Measurements from ENCODE around the gene SPINK2. TPM values are rescaled to one million over a fixed set of nuclear protein-coding genes. Genes with fewer than 3 reads are reported as not detected.

SPINK2 gene
- total and polyA plus RNA-seq, 2 of the 4 experiments (the other 2 are of a cell fraction), result not detected

GRCh38 chr4:56803471-56803870, 18.0 kb downstream of the SPINK2 start:
- no CpG with 5 or more reads among the region's 2 CpGs for WGBS, 2 experiments (ENCODE audit: extremely low coverage in 2 of 2, insufficient read length in 1 of 2)
- Histone ChIP-seq H3K4me2 (ENCODE audit: low read depth, low read length) (no peak overlapping the region), H3K79me1 (ENCODE audit: low read depth in 1 of 2, low read length in 2 of 2) (no peaks in the 10 kb centered on the region), H3K23ac (ENCODE audit: low read depth, low read length) (no peak overlapping the region), H4K5ac (ENCODE audit: low read depth, low read length) (no peak overlapping the region), H4K91ac (ENCODE audit: insufficient read depth, low read depth, low read length) (no peak overlapping the region), H2AFZ (replicated peaks; ENCODE audit: low read length, poor library complexity) (no peak overlapping the region), H3K27me3 (ENCODE audit: control insufficient read depth, insufficient read depth, low read length) (no peaks in the 10 kb centered on the region), H3K18ac (ENCODE audit: low read depth, low read length) (no peak overlapping the region), H2BK15ac (ENCODE audit: low read depth, low read length) (no peak overlapping the region), H2BK5ac (ENCODE audit: low read depth, low read length, poor library complexity, severe bottlenecking) (no peak overlapping the region), H2AK9ac (replicated peaks; ENCODE audit: low read depth, low read length, poor library complexity) (no peak overlapping the region), H3K4ac (ENCODE audit: low read depth, low read length) (no peak overlapping the region), H3K56ac (ENCODE audit: extremely low read depth, insufficient read depth, low read length) (no peak overlapping the region), H3K4me1 (ENCODE audit: control insufficient read depth, insufficient read depth, low read length) (no peaks in the 10 kb centered on the region), H2BK120ac (ENCODE audit: low read depth, low read length) (no peak overlapping the region), H3K9me3 (ENCODE audit: control insufficient read depth, insufficient read depth, low read length) (no peaks in the 10 kb centered on the region), H2AK5ac (ENCODE audit: low read depth, low read length) (no peak overlapping the region), H4K8ac (ENCODE audit: low read depth in 2 of 2, low read length in 2 of 2) (no peak overlapping the region), H3K9me1 (ENCODE audit: insufficient read depth, low read length) (no peaks in the 10 kb centered on the region), H3K36me3 (ENCODE audit: control insufficient read depth, insufficient read depth, low read length) (no peaks in the 10 kb centered on the region), H3K27ac (ENCODE audit: insufficient read depth, low read length) (no peak overlapping the region), H3K14ac (replicated peaks; ENCODE audit: low read depth, low read length) (no peak overlapping the region), H4K20me1 (ENCODE audit: insufficient read depth, low read length) (no peaks in the 10 kb centered on the region), H3K9ac (ENCODE audit: low read depth, low read length) (no peak overlapping the region), H3K4me3 (ENCODE audit: insufficient read depth, low read depth, low read length) (no peak overlapping the region), H2BK20ac (ENCODE audit: low read depth, low read length) (no peak overlapping the region)
- in situ Hi-C loops (cut with MboI; ENCODE audit: low sequenced_read_pairs) (loop anchor here (5.0 kb wide), 1 partner anchor 236 kb away; no protein-coding TSS in a partner anchor), intact Hi-C loops (cut with micrococcal nuclease) (loop anchor here (5.0 kb wide), 1 partner anchor 146 kb away; no protein-coding TSS in a partner anchor), dilution Hi-C loops (cut with HindIII; ENCODE audit: low sequenced_read_pairs, unreplicated experiment) (no loop called here)
- ChIA-PET CTCF (interaction anchor here (1.0 kb wide), 1 partner anchor 228 kb away, joined by 3 read pairs; no protein-coding TSS in a partner anchor), POLR2A (ENCODE audit: unreplicated experiment) (no interaction called here)
- BruUV-seq (replicated peaks), result no TSS peak
- ATAC-seq (ENCODE audit: low read depth) (no peak), DNase-seq (no peak)
- TF ChIP-seq USF2 (IDR thresholded peaks at IDR 0.05; ENCODE audit: low read depth, low read length) (no peak), RCOR1 (IDR thresholded peaks at IDR 0.05; ENCODE audit: insufficient replicate concordance, low read length) (no peak), BHLHE40 (IDR thresholded peaks at IDR 0.05; ENCODE audit: low read depth, low read length) (no peak), RFX5 (IDR thresholded peaks at IDR 0.05; ENCODE audit: low read depth, low read length) (no peak), MXI1 (IDR thresholded peaks at IDR 0.05; ENCODE audit: borderline replicate concordance, low read depth, low read length) (no peak), MAZ (IDR thresholded peaks at IDR 0.05; ENCODE audit: borderline replicate concordance, low read depth, low read length) (no peak), POLR2A (IDR thresholded peaks at IDR 0.05; ENCODE audit: low read depth, low read length) (no peak), NFE2L2 (IDR thresholded peaks at IDR 0.05; ENCODE audit: low read depth, low read length) (no peak), CHD1 (IDR thresholded peaks at IDR 0.05; ENCODE audit: low read depth, low read length) (no peak), SMC3 (IDR thresholded peaks at IDR 0.05; ENCODE audit: low read depth, low read length) (no peak), FOS (IDR thresholded peaks at IDR 0.05; ENCODE audit: low read depth, low read length) (no peak), CTCF (conservative IDR thresholded peaks at IDR 0.05; ENCODE audit: low read depth, low read length) (no peak), RAD21 (IDR thresholded peaks at IDR 0.05; ENCODE audit: low read length) (no peak)
- TF ChIP-seq, protein P1, sequence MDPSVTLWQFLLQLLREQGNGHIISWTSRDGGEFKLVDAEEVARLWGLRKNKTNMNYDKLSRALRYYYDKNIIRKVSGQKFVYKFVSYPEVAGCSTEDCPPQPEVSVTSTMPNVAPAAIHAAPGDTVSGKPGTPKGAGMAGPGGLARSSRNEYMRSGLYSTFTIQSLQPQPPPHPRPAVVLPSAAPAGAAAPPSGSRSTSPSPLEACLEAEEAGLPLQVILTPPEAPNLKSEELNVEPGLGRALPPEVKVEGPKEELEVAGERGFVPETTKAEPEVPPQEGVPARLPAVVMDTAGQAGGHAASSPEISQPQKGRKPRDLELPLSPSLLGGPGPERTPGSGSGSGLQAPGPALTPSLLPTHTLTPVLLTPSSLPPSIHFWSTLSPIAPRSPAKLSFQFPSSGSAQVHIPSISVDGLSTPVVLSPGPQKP (IDR thresholded peaks at IDR 0.05; ENCODE audit: borderline replicate concordance, low read depth, low read length), result no peak
